Kidney (tissue), 14 donors: Measurements from ENCODE around the gene NXPH1. TPM values are rescaled to one million over a fixed set of nuclear protein-coding genes. Genes with fewer than 3 reads are reported as not detected.

Experiments used
- DNase-seq, 5 donors: peaks; one replicate each; pipeline ENCODE4 v3.0.0-alpha.2; 2013 to 2020
- FAIRE-seq: peaks from 2 replicates; lab custom pipeline; 2012; peaks lifted over from hg19 to GRCh38; lab: Jason Lieb, UNC
- H3K27ac ChIP-seq, 2 donors: one replicate each; pipeline ENCODE4 v1.7.0; 2013; ENCODE audit warnings: low read depth in 2 of 2, low read length in 2 of 2, inconsistent platforms in 1 of 2
- H3K27me3 ChIP-seq: one replicate; pipeline ENCODE4 v1.7.1; 2013; ENCODE audit warnings: low read length, inconsistent platforms; ENCODE audit not compliant: control insufficient read depth, insufficient read depth
- H3K36me3 ChIP-seq, 3 donors: one replicate each; pipeline versions ENCODE4 v1.7.0 to v1.7.1; 2013; ENCODE audit warnings: low read length in 3 of 3, control low read depth in 1 of 3, inconsistent platforms in 1 of 3; ENCODE audit not compliant: insufficient read depth in 3 of 3, control insufficient read depth in 2 of 3
- H3K4me1 ChIP-seq, 3 donors: one replicate each; pipeline versions ENCODE4 v1.7.0 to v1.7.1; 2013; ENCODE audit warnings: low read length in 3 of 3, inconsistent platforms in 1 of 3, low read depth in 1 of 3; ENCODE audit not compliant: control insufficient read depth in 2 of 3, insufficient read depth in 2 of 3
- H3K4me3 ChIP-seq, 3 donors: one replicate each; pipeline versions ENCODE4 v1.7.0 to v1.8.1; 2013; ENCODE audit warnings: low read length in 3 of 3, control low read depth in 1 of 3, inconsistent platforms in 1 of 3
- H3K9ac ChIP-seq, 3 donors: one replicate each; pipeline versions ENCODE4 v1.7.0 to v1.7.1; 2013; ENCODE audit warnings: low read length in 3 of 3, control low read depth in 1 of 3, inconsistent platforms in 1 of 3
- H3K9me3 ChIP-seq, 3 donors: one replicate each; pipeline versions ENCODE4 v1.7.0 to v1.7.1; 2013; ENCODE audit warnings: low read length in 3 of 3, control low read depth in 1 of 3, inconsistent platforms in 1 of 3; ENCODE audit not compliant: control insufficient read depth in 2 of 3, insufficient read depth in 1 of 3
- CTCF ChIP-seq: IDR thresholded peaks from 3 replicates; pipeline ENCODE4 v1.5.1; 2012; ENCODE audit warnings: mild to moderate bottlenecking, moderate library complexity, borderline replicate concordance; ENCODE audit not compliant: insufficient read depth; ENCODE audit errors: extremely low read depth
- intact Hi-C: fragments of 100-400 bp; cut with DNase I; formaldehyde crosslinking; loops from one replicate; pipeline ENCODE4 v1.11.1; 2022
- polyA plus RNA-seq: library from polyadenylated mRNA; stranded (reverse); fragments of 350-450 nt; fragmentation: Illumina TruSeq; extraction: RNeasy Lipid Tissue Mini Kit (QIAGEN cat#74804); gene quantifications from one replicate; pipeline ENCODE4 v1.2.3, GENCODE V29; 2014; ENCODE audit warnings: low read depth, low replicate concordance; ENCODE audit not compliant: insufficient read depth
- total RNA-seq: library from RNA; stranded (reverse); fragmentation: NEBNext Ultra II Directional; extraction: Animal tissue kit (Norgen Biotek cat#: 25700); gene quantifications from one replicate; pipeline ENCODE4 v1.2.1, GENCODE V29; 2021
- donor health status: control.
- donor health status: control.
- donor health status: control.
- donor health status: control.
- donor health status: control.
- donor health status: DM: yes; HTN: yes; CAD: no.
- donor health status: Normal renal cell carcinoma (clear cell type).

NXPH1 gene
- total and polyA plus RNA-seq, 2 donors from 2014 or later, result not detected

- no peaks in the 10 kb centered on the region for H3K27me3 ChIP-seq
- H3K4me1 ChIP-seq, result no peaks in the 10 kb centered on the region
- H3K27ac ChIP-seq, result no peak overlapping the region
- H3K36me3 ChIP-seq, result no peaks in the 10 kb centered on the region
- intact Hi-C loops, result no loop called here
- no peak for TF ChIP-seq CTCF
- DNase-seq (no peak), FAIRE-seq (no peak)
- H3K9ac ChIP-seq, result no peak overlapping the region
- H3K9me3 ChIP-seq, result no peaks in the 10 kb centered on the region
- no peak overlapping the region for H3K4me3 ChIP-seq
Observed at GRCh38 chr7:8699875-8700624, 266.6 kb downstream of the NXPH1 start.

GRCh38 chr7:8702807-8703206 is 269.4 kb downstream of the NXPH1 start:
- H3K27ac ChIP-seq, result no peak overlapping the region
- no peak overlapping the region for H3K9ac ChIP-seq
- no peak overlapping the region for H3K4me3 ChIP-seq
- TF ChIP-seq CTCF, result no peak
- FAIRE-seq (no peak), DNase-seq (no peak)
- no peaks in the 10 kb centered on the region for H3K27me3 ChIP-seq
- H3K9me3 ChIP-seq, result no peaks in the 10 kb centered on the region
- no peaks in the 10 kb centered on the region for H3K36me3 ChIP-seq
- intact Hi-C loops, result no loop called here
- no peaks in the 10 kb centered on the region for H3K4me1 ChIP-seq

GRCh38 chr7:8710124-8710523 is 276.7 kb downstream of the NXPH1 start:
- DNase-seq (no peak), FAIRE-seq (no peak)
- TF ChIP-seq CTCF, result no peak
- no peaks in the 10 kb centered on the region for H3K27me3 ChIP-seq
- no peaks in the 10 kb centered on the region for H3K36me3 ChIP-seq
- intact Hi-C loops, result no loop called here
- H3K9ac ChIP-seq, result no peak overlapping the region
- H3K4me1 ChIP-seq, result no peaks in the 10 kb centered on the region
- H3K27ac ChIP-seq, result no peak overlapping the region
- no peaks in the 10 kb centered on the region for H3K9me3 ChIP-seq
- H3K4me3 ChIP-seq, result no peak overlapping the region

- FAIRE-seq, result no peak
- H3K36me3 ChIP-seq, result no peaks in the 10 kb centered on the region
- intact Hi-C loops, result no loop called here
Observed at GRCh38 chr7:8714791-8715190, 281.4 kb downstream of the NXPH1 start.

More at GRCh38 chr7:8714791-8715190, 281.4 kb downstream of the NXPH1 start:
- H3K4me1 ChIP-seq, result no peaks in the 10 kb centered on the region
- H3K4me3 ChIP-seq, result no peak overlapping the region
- no peak overlapping the region for H3K27ac ChIP-seq
- H3K9ac ChIP-seq, result no peak overlapping the region
- TF ChIP-seq CTCF, result no peak
- no peaks in the 10 kb centered on the region for H3K27me3 ChIP-seq
- DNase-seq, result no peak
- no peaks in the 10 kb centered on the region for H3K9me3 ChIP-seq
